ENCODE measurements around the gene COL11A2.
A peak's percentile ranks its signal among the peaks of the same experiment; 100 is the strongest.

The COL11A2 gene

DNA sequence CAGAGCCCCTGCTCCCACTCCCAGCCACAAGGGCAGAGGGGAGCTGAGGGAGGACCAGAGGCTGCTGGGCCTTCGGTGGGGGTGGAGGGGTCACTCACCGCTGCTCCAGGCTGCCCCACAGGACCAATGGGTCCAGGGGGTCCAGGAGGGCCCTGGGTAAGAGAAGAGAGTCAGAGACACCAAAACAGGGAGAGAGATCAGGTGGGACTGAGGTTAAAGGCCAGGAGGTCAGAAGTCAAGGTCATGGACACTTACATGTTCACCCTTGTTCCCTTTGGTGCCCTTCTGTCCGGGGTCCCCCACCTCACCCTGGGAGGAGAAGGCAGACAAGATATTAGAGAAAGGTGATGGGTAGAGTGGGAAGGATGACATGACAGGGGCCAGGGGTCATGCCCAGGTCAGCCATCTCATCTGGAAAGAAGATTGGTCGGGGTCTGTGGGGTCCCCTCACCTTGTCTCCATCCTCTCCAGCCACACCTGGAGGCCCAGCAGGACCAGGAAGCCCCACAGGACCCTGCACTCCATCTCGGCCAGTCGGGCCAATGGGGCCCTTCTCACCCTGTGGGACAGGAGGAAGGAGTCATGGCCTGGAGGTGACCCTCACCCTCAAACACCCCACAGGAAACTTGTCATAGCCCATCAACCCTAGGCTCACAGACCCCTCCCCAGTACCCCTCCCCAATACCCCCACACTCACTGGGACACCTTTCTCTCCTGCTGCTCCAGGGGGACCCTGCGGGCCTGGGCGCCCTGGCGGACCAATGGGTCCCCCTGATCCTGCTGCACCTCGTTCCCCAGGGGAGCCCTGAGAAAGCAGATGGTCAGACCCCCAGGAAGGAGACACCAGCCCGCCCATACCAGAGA is 21.0 kb downstream of the COL11A2 start:
- DNase-seq: no peak

- DNase-seq: peak; percentile 27
These were observed 21.9 kb downstream of the COL11A2 start for GRCh38 chr6:33170176-33171015.

DNA sequence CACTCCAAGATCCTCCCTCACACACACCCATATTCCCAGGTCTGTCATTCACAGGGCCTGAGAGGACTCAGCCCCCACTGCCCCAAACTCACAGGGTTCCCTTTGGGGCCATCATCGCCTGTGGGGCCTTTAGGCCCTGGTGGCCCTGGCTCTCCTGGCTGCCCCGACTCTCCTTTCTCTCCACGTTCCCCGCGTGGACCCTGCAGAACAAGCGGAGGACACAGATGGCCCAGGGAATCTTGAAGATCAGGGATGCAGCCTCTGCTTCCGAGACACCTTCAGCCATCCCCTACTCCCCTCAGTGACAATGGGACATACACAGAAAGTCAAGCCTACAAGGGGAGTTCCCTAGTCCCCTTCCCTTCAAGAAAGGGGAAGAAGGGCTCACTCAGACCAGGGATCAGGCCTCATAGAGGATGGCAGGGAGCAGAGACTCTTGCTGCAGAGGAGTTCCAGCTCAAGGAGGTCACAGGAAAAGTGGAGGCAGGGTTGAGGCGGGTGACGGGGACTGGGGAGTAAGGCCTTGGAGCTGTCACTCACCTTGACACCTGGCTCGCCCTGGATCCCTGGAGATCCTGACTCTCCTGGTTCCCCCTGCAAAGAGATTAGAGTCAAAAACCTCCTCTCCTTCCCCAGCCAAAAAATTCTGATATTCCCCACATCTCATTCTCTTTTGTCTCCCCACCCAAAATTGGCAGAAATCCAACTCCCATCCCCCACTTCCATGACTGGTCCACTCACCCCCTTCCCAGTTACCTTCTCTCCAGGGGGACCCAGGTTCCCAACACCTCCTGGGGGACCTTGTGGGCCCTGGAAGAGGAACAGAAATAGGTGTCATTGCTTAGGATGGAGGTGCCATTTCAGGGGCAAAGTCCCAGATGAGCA is 22.7 kb downstream of the COL11A2 start:
- DNase-seq: peak; percentile 24

DNA sequence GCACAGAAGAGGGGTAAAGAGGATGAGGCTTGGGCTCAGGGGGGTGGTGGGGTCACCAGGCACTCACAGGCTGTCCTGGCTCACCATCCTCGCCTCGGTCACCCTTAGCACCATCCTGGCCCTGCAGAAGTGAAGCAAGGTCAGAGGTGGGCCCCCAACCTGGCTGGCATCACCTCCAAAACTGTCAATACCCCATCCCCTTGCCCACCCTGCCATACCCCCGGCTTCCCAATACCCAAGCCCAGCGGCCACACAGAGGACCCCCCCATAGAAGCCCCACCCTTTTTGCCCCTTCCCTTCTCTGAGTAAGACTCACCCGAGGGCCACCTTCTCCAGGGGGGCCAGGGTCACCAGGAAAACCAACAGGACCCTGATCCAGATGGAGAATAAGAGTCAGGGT is 23.6 kb downstream of the COL11A2 start:
- DNase-seq: no peak

GRCh38 chr6:33168284-33168601 is 24.0 kb downstream of the COL11A2 start:
- no peak for DNase-seq

- DNase-seq: peak; percentile 25
These were observed 24.6 kb downstream of the COL11A2 start for GRCh38 chr6:33167374-33168283.

DNA sequence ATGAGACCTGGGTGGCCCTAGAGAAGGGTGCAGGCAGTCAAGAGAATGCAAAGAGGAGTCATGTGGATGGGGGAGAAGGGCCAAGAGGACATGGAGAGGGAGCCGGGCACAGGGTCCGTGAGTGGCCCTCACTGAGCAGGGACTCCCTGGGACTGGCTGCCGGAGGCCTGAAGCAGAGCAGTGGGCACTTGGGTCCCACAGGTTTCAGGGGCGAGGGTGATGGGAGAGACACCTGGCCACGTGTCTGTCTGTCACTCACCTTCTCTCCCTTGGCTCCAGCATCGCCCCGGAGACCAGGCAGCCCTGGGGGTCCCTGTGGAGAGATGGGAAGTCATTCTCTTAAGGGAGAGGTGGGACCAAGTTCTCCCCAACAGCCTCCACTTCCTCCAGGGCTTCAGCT is 25.5 kb downstream of the COL11A2 start:
- peak; percentile 26 for DNase-seq

GRCh38 chr6:33166363-33166762 is 25.9 kb downstream of the COL11A2 start:
- DNase-seq: peak; percentile 25

DNA sequence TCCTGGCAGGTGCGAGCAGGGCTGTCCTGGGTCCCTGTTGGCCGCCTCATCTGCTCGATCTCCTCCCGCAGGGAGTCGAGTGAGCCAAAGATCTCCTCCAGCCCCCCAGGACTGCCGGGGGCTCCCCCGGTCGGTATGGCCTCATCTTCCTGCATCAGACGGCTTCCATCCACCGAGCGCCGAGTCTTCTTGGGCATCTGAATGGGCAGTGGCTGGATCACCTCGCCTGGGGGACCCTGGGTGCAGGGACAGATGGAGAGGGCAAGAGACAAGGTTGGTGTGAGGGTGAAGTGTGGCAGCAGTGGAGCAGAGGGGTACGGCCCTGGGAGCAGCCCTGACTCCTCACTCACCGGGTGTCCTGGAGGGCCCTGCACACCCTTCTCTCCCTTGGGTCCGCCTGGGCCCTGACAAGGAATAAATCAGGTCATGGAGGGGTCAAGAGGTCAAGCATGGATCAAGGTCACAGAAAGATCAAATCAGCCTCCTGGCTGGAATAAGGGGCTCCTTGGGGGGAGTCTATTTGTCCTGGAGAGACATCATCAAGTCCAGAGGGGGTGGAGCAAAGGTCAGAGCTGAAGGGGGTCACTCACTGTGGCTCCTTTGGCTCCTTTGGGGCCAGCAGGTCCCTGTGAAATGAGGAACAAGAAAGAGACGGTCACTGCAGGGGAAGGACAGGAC is 26.5 kb downstream of the COL11A2 start:
- DNase-seq: no peak

DNA sequence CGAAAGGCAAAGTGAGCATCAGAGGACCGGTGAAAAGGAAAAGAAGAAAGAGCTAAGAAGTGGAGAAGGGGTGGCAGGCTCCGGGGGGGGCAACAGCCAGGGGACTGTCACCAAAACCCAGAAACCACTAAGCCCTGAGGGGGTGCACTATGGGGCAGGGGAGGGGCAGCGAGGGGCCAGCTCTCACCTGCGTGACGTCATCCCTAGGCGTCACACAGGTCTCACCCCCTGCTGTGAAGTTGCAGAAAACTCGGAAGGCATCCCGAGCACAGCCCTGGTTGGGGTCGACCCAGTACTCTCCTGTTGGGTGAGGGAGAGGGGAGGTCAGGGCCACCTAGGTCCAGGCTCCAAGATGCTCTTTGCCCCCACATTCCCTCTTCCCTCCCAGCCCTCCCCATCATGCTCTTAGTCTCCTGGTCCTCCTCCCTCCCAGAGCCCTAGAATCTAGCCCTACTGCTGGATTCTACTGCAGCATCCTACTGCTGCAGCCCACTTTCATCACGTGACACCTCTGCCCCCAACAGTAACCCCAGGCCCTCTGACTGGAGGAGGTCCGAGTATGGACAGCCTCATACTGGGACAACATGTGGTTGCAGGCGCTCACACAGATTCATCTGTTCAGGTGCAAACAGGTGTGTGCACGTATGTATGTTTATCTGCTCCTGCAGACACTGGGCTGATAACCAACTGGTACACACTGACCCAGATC is 27.4 kb downstream of the COL11A2 start:
- no peak for DNase-seq

- DNase-seq: no peak
These were observed 28.1 kb downstream of the COL11A2 start for GRCh38 chr6:33164176-33164575.

DNA sequence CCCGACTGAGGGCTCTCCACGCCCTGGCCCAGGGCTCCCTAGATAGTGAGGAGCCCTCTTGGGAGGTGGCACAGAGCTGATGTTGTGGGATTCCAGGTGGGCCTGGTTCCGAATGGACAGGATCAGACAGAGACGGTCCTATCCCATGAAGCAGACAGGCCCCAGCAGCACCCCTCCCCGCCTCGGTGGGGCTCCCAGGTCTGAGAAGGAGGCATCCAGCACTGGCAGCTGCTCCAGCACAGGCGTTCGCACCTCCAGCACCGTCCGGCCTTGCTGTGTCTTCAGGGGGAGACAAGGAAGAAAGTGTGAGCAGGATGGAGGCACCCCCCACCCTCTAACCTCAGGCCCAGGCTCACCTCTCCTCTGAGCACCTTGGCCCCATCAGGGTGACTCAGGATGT is 28.7 kb downstream of the COL11A2 start:
- no peak for DNase-seq

- peak; percentile 93 for DNase-seq
These were observed 30.6 kb downstream of the COL11A2 start for GRCh38 chr6:33161354-33162331.

DNA sequence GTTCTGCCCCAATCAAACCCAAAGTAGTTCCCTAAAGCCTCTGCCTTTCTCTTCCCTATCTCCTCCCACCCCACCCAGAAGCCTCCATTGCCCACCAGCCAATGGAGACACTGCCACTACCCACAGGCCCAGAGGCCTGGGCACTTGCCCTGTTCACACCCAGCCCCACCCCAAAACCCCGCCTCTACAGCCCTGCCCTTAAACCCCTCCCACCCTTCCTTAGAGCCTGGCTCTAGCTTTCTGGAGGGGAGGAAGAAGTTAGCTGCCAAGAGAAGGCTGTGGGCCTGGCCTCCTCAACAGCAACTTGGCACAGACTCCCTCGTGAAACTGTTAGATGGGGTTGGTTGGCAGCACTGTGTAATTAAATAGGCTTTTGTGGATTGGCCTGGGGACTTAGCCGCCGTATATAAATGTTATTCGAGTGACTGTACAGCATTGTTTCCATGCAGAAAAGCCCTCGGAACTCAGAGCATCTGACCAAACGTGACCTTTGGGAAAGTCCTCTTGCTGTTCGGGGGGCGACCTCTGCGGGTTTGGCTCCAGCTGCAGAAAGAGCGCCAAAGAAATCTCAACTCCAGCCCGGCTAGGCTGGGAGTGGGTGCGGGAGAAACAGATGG is 31.4 kb downstream of the COL11A2 start:
- peak; percentile 17 for DNase-seq

- no peak for DNase-seq
These were observed 32.2 kb downstream of the COL11A2 start for GRCh38 chr6:33160096-33160495.

DNA sequence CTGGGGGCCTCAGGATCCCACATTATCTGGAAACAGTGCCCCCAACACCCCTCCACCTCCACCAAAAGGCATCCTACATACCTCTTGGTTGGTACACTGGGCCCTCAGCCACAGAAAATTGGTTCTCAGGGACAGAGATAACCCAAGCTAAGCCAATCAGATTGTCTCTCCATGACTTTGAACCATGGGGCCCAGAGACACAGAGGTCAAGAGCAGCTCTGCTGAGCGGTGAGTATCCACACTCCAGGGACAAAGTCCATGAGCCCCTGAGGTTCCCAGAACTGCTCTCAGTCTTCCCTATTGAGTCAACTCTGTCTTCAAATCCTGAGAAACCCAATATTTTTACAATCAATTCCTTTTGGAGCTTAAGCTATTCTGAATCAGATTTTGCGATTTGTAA is 35.3 kb downstream of the COL11A2 start:
- DNase-seq: no peak

DNA sequence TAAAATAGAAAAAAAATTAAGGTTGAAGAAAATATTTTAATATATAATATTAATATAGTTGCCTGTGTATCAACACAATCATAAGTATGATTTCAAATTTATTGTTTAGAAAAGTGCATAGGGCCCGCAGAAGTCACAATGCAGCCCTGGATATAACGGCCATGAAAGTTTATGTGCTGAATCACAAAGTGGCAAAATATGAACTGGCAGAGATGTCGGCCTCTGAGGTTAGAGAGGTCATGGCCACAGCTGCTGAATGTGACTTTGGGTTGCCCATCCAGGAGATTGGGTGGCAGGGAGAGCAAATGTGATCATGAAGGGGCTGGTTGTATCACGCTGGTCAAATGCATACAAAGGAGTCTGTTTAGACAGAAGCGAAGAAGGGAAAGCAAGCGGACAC is 35.7 kb downstream of the COL11A2 start:
- no peak for DNase-seq

GRCh38 chr6:33154349-33154748 is 37.9 kb downstream of the COL11A2 start:
- DNase-seq: no peak

GRCh38 chr6:33151050-33151449 is 41.2 kb downstream of the COL11A2 start:
- no peak for DNase-seq

Measured in activated CD4-positive, CD25-positive, alpha-beta regulatory T cell treated with anti-CD3 and anti-CD28 coated beads, Interleukin-2, amount 50 U/mL, for 72 hours (primary cell).